ENCODE results near the gene EN2.

DNA sequence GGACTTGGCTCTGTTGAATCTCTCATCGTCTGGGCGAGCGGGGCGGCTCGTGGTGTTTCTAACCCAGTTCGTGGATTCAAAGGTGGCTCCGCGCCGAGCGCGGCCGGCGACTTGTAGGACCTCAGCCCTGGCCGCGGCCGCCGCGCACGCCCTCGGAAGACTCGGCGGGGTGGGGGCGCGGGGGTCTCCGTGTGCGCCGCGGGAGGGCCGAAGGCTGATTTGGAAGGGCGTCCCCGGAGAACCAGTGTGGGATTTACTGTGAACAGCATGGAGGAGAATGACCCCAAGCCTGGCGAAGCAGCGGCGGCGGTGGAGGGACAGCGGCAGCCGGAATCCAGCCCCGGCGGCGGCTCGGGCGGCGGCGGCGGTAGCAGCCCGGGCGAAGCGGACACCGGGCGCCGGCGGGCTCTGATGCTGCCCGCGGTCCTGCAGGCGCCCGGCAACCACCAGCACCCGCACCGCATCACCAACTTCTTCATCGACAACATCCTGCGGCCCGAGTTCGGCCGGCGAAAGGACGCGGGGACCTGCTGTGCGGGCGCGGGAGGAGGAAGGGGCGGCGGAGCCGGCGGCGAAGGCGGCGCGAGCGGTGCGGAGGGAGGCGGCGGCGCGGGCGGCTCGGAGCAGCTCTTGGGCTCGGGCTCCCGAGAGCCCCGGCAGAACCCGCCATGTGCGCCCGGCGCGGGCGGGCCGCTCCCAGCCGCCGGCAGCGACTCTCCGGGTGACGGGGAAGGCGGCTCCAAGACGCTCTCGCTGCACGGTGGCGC lies at the start of gene EN2:
- TF ChIP-seq, protein P1, sequence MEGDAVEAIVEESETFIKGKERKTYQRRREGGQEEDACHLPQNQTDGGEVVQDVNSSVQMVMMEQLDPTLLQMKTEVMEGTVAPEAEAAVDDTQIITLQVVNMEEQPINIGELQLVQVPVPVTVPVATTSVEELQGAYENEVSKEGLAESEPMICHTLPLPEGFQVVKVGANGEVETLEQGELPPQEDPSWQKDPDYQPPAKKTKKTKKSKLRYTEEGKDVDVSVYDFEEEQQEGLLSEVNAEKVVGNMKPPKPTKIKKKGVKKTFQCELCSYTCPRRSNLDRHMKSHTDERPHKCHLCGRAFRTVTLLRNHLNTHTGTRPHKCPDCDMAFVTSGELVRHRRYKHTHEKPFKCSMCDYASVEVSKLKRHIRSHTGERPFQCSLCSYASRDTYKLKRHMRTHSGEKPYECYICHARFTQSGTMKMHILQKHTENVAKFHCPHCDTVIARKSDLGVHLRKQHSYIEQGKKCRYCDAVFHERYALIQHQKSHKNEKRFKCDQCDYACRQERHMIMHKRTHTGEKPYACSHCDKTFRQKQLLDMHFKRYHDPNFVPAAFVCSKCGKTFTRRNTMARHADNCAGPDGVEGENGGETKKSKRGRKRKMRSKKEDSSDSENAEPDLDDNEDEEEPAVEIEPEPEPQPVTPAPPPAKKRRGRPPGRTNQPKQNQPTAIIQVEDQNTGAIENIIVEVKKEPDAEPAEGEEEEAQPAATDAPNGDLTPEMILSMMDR (IDR thresholded peaks at IDR 0.05) = no peak
- peak; percentile 76 for TF ChIP-seq EZH2 (IDR thresholded peaks at IDR 0.05; ENCODE audit: borderline replicate concordance, insufficient read depth, low read depth, low read length, poor library complexity, severe bottlenecking)
